PC-3 (cell line): Measurements from ENCODE around the gene CYRIA. TPM values are rescaled to one million over a fixed set of nuclear protein-coding genes. Genes with fewer than 3 reads are reported as not detected.

Experiments used
- ATAC-seq: fragments of 200-7000 bp; cut with Tn5 transposase; 2 replicates; pipeline ENCODE4 v1.9.1; 2020; ENCODE audit warnings: mild to moderate bottlenecking, moderate library complexity
- BruUV-seq: library from RNA; stranded (reverse); fragments of 400-500 nt; replicated peaks from 2 replicates; lab custom pipeline; 2021; lab: Mats Ljungman, UMichigan
- CTCF ChIA-PET: fragments of 300-600 bp; sonication (Branson Sonifier 250); formaldehyde crosslinking; loops from one replicate; lab custom pipeline; 2022; ENCODE audit warnings: antibody characterized with exemption; lab: Charles Lee
- POLR2A ChIA-PET: fragments of 300-600 bp; sonication (Branson Sonifier 250); formaldehyde crosslinking; loops from one replicate; lab custom pipeline; 2022; ENCODE audit warnings: antibody characterized with exemption; ENCODE audit not compliant: unreplicated experiment; lab: Charles Lee
- DNase-seq: peaks from one replicate; pipeline ENCODE4 v3.0.0-alpha.2; 2015
- H2AFZ ChIP-seq: fragments of 300-600 bp; sonication (generic); 2 replicates; pipeline ENCODE4 v1.6.0; 2016; ENCODE audit warnings: antibody characterized with exemption, low read length
- H3F3A ChIP-seq: fragments of 300-600 bp; sonication (generic); one replicate; pipeline ENCODE4 v1.6.0; 2017; ENCODE audit warnings: antibody characterized with exemption, low read length, control low read depth, mild to moderate bottlenecking; ENCODE audit not compliant: unreplicated experiment
- H3K27ac ChIP-seq: fragments of 300-600 bp; sonication (generic); 2 replicates; pipeline ENCODE4 v1.5.1; 2016; ENCODE audit warnings: mild to moderate bottlenecking, low read length
- H3K27me3 ChIP-seq: fragments of 300-600 bp; sonication (generic); 2 replicates; pipeline ENCODE4 v1.6.1; 2016; ENCODE audit warnings: low read length, mixed read lengths
- H3K36me3 ChIP-seq: fragments of 300-600 bp; sonication (generic); 2 replicates; pipeline ENCODE4 v1.6.1; 2016; ENCODE audit warnings: low read depth, mixed run types, low read length, mixed read lengths
- H3K4me1 ChIP-seq: fragments of 300-600 bp; sonication (generic); 2 replicates; pipeline ENCODE4 v1.5.1; 2016; ENCODE audit warnings: low read length; ENCODE audit not compliant: insufficient read depth
- H3K4me2 ChIP-seq: fragments of 300-600 bp; sonication (generic); 2 replicates; pipeline ENCODE4 v1.6.0; 2016; ENCODE audit warnings: low read length
- H3K4me3 ChIP-seq: fragments of 300-600 bp; sonication (generic); 2 replicates; pipeline ENCODE4 v1.5.1; 2016; ENCODE audit warnings: mild to moderate bottlenecking, low read length, mixed read lengths
- H3K79me2 ChIP-seq: fragments of 300-600 bp; sonication (generic); 2 replicates; pipeline ENCODE4 v1.6.1; 2017; ENCODE audit warnings: low read length, mixed read lengths
- H3K9ac ChIP-seq: fragments of 300-600 bp; sonication (generic); 2 replicates; pipeline ENCODE4 v1.6.0; 2016; ENCODE audit warnings: mild to moderate bottlenecking, low read length
- H3K9me2 ChIP-seq: fragments of 300-600 bp; sonication (generic); replicated peaks from 2 replicates; pipeline ENCODE4 v1.6.1; 2016; ENCODE audit warnings: mixed run types, low read length, mixed read lengths
- H3K9me3 ChIP-seq: fragments of 300-600 bp; sonication (generic); 2 replicates; pipeline ENCODE4 v1.6.1; 2016; ENCODE audit warnings: low read length, mixed read lengths
- H4K20me1 ChIP-seq: fragments of 300-600 bp; sonication (generic); 2 replicates; pipeline ENCODE4 v1.6.1; 2016; ENCODE audit warnings: low read length, mixed read lengths
- CTCF ChIP-seq: fragments of 300-600 bp; sonication (generic); conservative IDR thresholded peaks from 2 replicates; pipeline ENCODE4 v1.5.1; 2017; ENCODE audit warnings: antibody characterized with exemption, low read depth, mild to moderate bottlenecking, low read length
- EZH2 ChIP-seq: fragments of 300-600 bp; sonication (generic); IDR thresholded peaks from one replicate; pipeline ENCODE4 v1.6.1; 2017; ENCODE audit warnings: antibody characterized with exemption, mild to moderate bottlenecking, low read length; ENCODE audit not compliant: unreplicated experiment
- EZH2phosphoT487 ChIP-seq: fragments of 300-600 bp; sonication (generic); IDR thresholded peaks from 2 replicates; pipeline ENCODE4 v1.6.1; 2018; ENCODE audit warnings: mild to moderate bottlenecking, antibody characterized with exemption, low read length, borderline replicate concordance
- intact Hi-C: fragments of 100-400 bp; cut with micrococcal nuclease; formaldehyde crosslinking; loops from 2 replicates; pipeline ENCODE4 v1.9.0; 2023
- total RNA-seq: library from RNA; depleted of rRNA; stranded (reverse); fragments of >200 nt; gene quantifications from 2 replicates; pipeline ENCODE4 v1.2.3, GENCODE V29; 2014

CYRIA gene
- total RNA-seq, 1 experiment from 2014 or later: 0.15 TPM

- Histone ChIP-seq H3K4me1 (no peaks in the 10 kb centered on the region), H3K27me3 (peaks cover 8% of the 10 kb centered on the region), H3K36me3 (no peaks in the 10 kb centered on the region), H3F3A (no peaks in the 10 kb centered on the region), H3K79me2 (no peaks in the 10 kb centered on the region), H2AFZ (no peak overlapping the region), H3K4me2 (no peak overlapping the region), H3K4me3 (no peak overlapping the region), H4K20me1 (no peaks in the 10 kb centered on the region), H3K9me3 (no peaks in the 10 kb centered on the region), H3K9ac (no peak overlapping the region), H3K27ac (no peak overlapping the region), H3K9me2 (no peaks in the 10 kb centered on the region)
- intact Hi-C loops: no loop called here
- CTCF ChIA-PET: no interaction called here
- no peak for DNase-seq
- ATAC-seq: no peak
- POLR2A ChIA-PET: no interaction called here
- BruUV-seq: no TSS peak
- TF ChIP-seq EZH2phosphoT487 (no peak), CTCF (no peak)
These were observed 2.3 kb downstream of the CYRIA start for GRCh38 chr2:16663121-16663905.

GRCh38 chr2:16661936-16662839, 3.4 kb downstream of the CYRIA start:
- no peak for TF ChIP-seq CTCF
- no peak for TF ChIP-seq EZH2
- TF ChIP-seq EZH2phosphoT487: no peak
- no peak overlapping the region for H3K4me2 ChIP-seq
- POLR2A ChIA-PET: no interaction called here
- no peaks in the 10 kb centered on the region for H3K4me1 ChIP-seq
- BruUV-seq: no TSS peak
- H3K36me3 ChIP-seq: no peaks in the 10 kb centered on the region
- H4K20me1 ChIP-seq: no peaks in the 10 kb centered on the region
- H3K9ac ChIP-seq: no peak overlapping the region
- no peaks in the 10 kb centered on the region for H3K9me2 ChIP-seq
- H3F3A ChIP-seq: no peaks in the 10 kb centered on the region
- H3K4me3 ChIP-seq: no peak overlapping the region
- H2AFZ ChIP-seq: no peak overlapping the region
- H3K27ac ChIP-seq: no peak overlapping the region
- CTCF ChIA-PET: no interaction called here
- ATAC-seq: no peak
- no peaks in the 10 kb centered on the region for H3K79me2 ChIP-seq
- no peaks in the 10 kb centered on the region for H3K9me3 ChIP-seq
- intact Hi-C loops: no loop called here
- H3K27me3 ChIP-seq: peaks cover 8% of the 10 kb centered on the region
- DNase-seq: no peak

GRCh38 chr2:16661526-16661925, 4.1 kb downstream of the CYRIA start:
- no peaks in the 10 kb centered on the region for H3F3A ChIP-seq
- H3K79me2 ChIP-seq: no peaks in the 10 kb centered on the region
- ATAC-seq: no peak
- no peaks in the 10 kb centered on the region for H3K4me1 ChIP-seq
- H3K9ac ChIP-seq: no peak overlapping the region
- H4K20me1 ChIP-seq: no peaks in the 10 kb centered on the region
- H3K27me3 ChIP-seq: peaks cover 7% of the 10 kb centered on the region
- H3K4me3 ChIP-seq: no peak overlapping the region
- H3K36me3 ChIP-seq: no peaks in the 10 kb centered on the region
- H3K9me2 ChIP-seq: no peaks in the 10 kb centered on the region
- no peak overlapping the region for H2AFZ ChIP-seq
- DNase-seq: no peak
- TF ChIP-seq EZH2: no peak
- no peak for TF ChIP-seq CTCF
- TF ChIP-seq EZH2phosphoT487: no peak
- ChIA-PET CTCF (no interaction called here), POLR2A (no interaction called here)
- intact Hi-C loops: no loop called here
- no peaks in the 10 kb centered on the region for H3K9me3 ChIP-seq
- no TSS peak for BruUV-seq
- H3K27ac ChIP-seq: no peak overlapping the region
- no peak overlapping the region for H3K4me2 ChIP-seq
